Natural killer cell treated with Interleukin-12 subunit alpha and Interleukin-12 subunit beta and Interleukin-15 and Interleukin-18, amount 100 ng/mL, for 72 hours (primary cell): Measurements from ENCODE around the gene AHCYL1. TPM values are rescaled to one million over a fixed set of nuclear protein-coding genes. Genes with fewer than 3 reads are reported as not detected.

ENCODE experiments used
- ATAC-seq, 2 donors: fragments of 150-1000 bp; cut with Tn5 transposase in 1 of 2; sonication (Bioruptor Pico), chemical (Tn5 transposase) in 1 of 2; 2 replicates each; pipeline ENCODE4 v1.10.0; 2021
- DNase-seq: peaks from one replicate; pipeline ENCODE4 v3.0.0; 2022; ENCODE audit warnings: low spot score
- H3K27ac Mint-ChIP-seq, 2 donors: 1 replicate in 1 of 2; 2 replicates in 1 of 2; pipeline ENCODE4 v1.8.0; 2022; ENCODE audit warnings: mixed read lengths in 2 of 2, mild to moderate bottlenecking in 1 of 2, moderate library complexity in 1 of 2
- H3K27me3 Mint-ChIP-seq, 2 donors: 1 replicate in 1 of 2; 2 replicates in 1 of 2; pipeline ENCODE4 v1.8.0; 2022; ENCODE audit warnings: mixed read lengths in 2 of 2
- H3K36me3 Mint-ChIP-seq: one replicate; pipeline ENCODE4 v1.8.0; 2022; ENCODE audit warnings: mixed read lengths
- H3K4me1 Mint-ChIP-seq, 2 donors: 1 replicate in 1 of 2; 2 replicates in 1 of 2; pipeline ENCODE4 v1.8.0; 2022; ENCODE audit warnings: low read depth in 2 of 2, mixed read lengths in 2 of 2, mild to moderate bottlenecking in 1 of 2
- H3K4me3 Mint-ChIP-seq: one replicate; pipeline ENCODE4 v1.8.0; 2022; ENCODE audit warnings: mixed read lengths
- H3K9me3 Mint-ChIP-seq: 2 replicates; pipeline ENCODE4 v1.8.0; 2022; ENCODE audit warnings: mixed read lengths
- total RNA-seq, 2 donors: library from RNA; stranded (reverse); gene quantifications; one replicate each; pipeline ENCODE4 v1.2.3, GENCODE V29; 2022

AHCYL1 gene
- total RNA-seq, 2 donors from 2014 or later, result 44.8 to 47.8 TPM

DNA sequence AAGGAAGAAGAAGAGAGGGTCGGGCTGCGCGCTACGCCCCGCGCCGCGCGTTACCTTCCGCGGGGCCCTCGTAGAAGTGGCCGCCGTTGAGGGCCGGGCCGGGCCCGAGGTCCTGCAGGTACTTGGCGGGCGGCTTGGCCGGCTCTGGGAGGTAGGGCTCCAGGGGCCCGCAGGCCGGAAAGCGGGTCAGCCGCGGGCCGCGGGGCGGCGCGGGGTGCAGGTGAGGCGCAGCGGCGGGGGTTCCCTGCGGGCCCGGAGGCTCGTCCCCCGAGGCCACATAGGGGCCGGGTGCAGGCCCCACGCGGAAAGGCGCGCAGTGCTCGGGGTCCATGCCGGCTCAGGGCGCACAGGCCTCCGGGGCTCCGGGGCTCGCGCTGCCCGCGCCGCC, 85.7 kb downstream of the AHCYL1 start:
- H3K27me3 Mint-ChIP-seq, result peaks cover 46% of the 10 kb centered on the region in 2 donors
- peaks cover 7 to 8% of the 10 kb centered on the region in 2 donors for H3K4me1 Mint-ChIP-seq
- H3K36me3 Mint-ChIP-seq, result no peaks in the 10 kb centered on the region
- H3K4me3 Mint-ChIP-seq, result no peak overlapping the region
- H3K27ac Mint-ChIP-seq, result no peak overlapping the region
- H3K9me3 Mint-ChIP-seq, result no peaks in the 10 kb centered on the region
- ATAC-seq (no peak), DNase-seq (no peak)

DNA sequence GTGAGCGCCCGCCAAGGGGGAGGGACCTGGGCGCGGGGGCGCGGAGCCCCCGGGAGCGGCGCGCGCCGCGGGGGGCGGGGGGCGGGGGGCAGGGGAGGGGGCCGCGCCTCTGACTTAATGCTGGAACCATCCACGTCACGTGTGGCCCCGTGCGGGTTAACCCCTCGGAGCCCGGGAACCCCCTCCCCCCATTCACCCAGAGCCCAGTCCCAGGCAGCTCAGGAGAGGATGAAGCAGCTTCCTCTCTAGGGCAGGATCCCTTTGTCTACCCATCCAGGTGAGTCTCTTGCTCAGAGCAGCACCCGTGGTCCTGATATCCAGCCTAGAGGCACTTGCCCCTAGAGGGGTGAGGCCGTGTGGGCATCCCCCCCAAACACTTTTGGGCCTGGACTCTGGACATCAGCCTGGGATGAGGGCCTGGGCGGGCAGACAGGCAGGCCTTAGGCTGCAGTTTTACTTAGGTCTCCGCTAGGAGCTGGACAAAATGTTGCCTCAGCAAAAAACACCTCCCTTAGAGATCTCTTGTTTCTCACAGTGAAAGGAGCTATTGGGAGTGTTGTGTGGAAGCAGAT, 86.2 kb downstream of the AHCYL1 start, which contains the start of gene ALX3:
TSS of gene ALX3 (minus strand) at position 2 of the 572 bp plus-strand sequence. CDS start 60 bp downstream, outside the sequence.
- Mint-ChIP-seq H3K36me3 (no peaks in the 10 kb centered on the region), H3K4me1 (peaks cover 7 to 8% of the 10 kb centered on the region in 2 donors), H3K27me3 (peaks cover 49 to 50% of the 10 kb centered on the region in 2 donors), H3K9me3 (no peaks in the 10 kb centered on the region), H3K27ac (no peak within 1 kb of the TSS), H3K4me3 (no peak within 1 kb of the TSS)
- DNase-seq (no peak), ATAC-seq (no peak)

Other genes starting within 250 kb of the AHCYL1 start
- gene GSTM3, start 243.7 kb upstream of the AHCYL1 start, total RNA-seq, result 1 to 10 TPM; 2.3 to 4.0 TPM
- gene EPS8L3, start 220.8 kb upstream of the AHCYL1 start, total RNA-seq, result not detected
- gene CSF1, start 73.9 kb upstream of the AHCYL1 start, total RNA-seq, result 10 to 100 TPM in 1 of 2 donors, 1 to 10 TPM in 1; 5.6 to 24.1 TPM
- gene STRIP1, start 49.9 kb downstream of the AHCYL1 start, total RNA-seq, result 10 to 100 TPM; 38.9 to 57.0 TPM
- gene ALX3, start 85.9 kb downstream of the AHCYL1 start, total RNA-seq, result not detected
- not detected for gene UBL4B, start 127.7 kb downstream of the AHCYL1 start, total RNA-seq
- not detected for gene SLC6A17, start 165.7 kb downstream of the AHCYL1 start, total RNA-seq
- 1 to 10 TPM in 1 of 2 donors, under 1 TPM in 1; 0.88 to 2.1 TPM for gene KCNC4, start 225.5 kb downstream of the AHCYL1 start, total RNA-seq